Measurements from ENCODE around the gene PTER. TPM values are rescaled to one million over a fixed set of nuclear protein-coding genes. Genes with fewer than 3 reads are reported as not detected.
A peak's percentile ranks its signal among the peaks of the same experiment; 100 is the strongest.

Gene PTER
- total RNA-seq, 2 donors from 2014 or later = 8.3 to 9.0 TPM

- Mint-ChIP-seq H3K4me1 (peaks cover 8% of the 10 kb centered on the region), H3K36me3 (ENCODE audit: low read depth) (no peaks in the 10 kb centered on the region), H3K4me3 (no peak overlapping the region), H3K27me3 (ENCODE audit: insufficient read depth) (no peaks in the 10 kb centered on the region), H3K27ac (no peak overlapping the region), H3K9me3 (no peaks in the 10 kb centered on the region)
- 82 to 93% methylated on average over 1 of the region's 1 CpG for WGBS, 2 experiments (ENCODE audit: insufficient coverage in 1 of 2, insufficient read length in 1 of 2)
- Histone ChIP-seq H3K27ac (ENCODE audit: low read depth, low read length) (no peak overlapping the region), H3K27me3 (ENCODE audit: control insufficient read depth, insufficient read depth, low read length, poor library complexity, severe bottlenecking) (no peaks in the 10 kb centered on the region), H3K4me3 (ENCODE audit: low read length) (no peak overlapping the region), H3K36me3 (ENCODE audit: control insufficient read depth, insufficient read depth, low read length) (no peaks in the 10 kb centered on the region), H3K4me1 (ENCODE audit: control insufficient read depth, insufficient read depth, low read length) (no peaks in the 10 kb centered on the region), H3K9ac (ENCODE audit: extremely low read depth, low read length, poor library complexity, severe bottlenecking) (no peak overlapping the region), H3K9me3 (ENCODE audit: control insufficient read depth, low read length) (no peaks in the 10 kb centered on the region)
- TF ChIP-seq CTCF (conservative IDR thresholded peaks at IDR 0.05) = no peak
- no peak for DNase-seq
Measured at GRCh38 chr10:16417341-16417740, 19.5 kb upstream of the PTER start.

DNA sequence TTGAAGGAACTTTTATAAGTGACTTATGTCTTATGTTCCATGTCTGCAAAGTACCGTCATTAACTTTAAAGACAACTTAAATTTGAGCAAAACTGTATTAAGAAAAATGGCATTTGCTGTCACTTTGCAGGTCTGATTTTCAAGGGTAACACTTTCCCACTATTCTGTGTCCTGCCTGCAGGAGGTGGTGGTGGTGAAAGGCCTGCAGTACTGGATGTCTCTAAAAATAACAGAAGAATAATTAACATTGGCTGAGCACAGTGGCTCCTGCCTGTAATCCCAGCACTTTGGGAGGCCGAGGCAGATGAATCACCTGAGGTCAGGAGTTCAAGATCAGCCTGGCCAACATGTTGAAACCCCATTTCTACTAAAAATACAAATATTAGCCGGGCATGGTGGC, 13.2 kb upstream of the PTER start:
- Histone ChIP-seq H3K27ac (ENCODE audit: low read depth, low read length) (no peak overlapping the region), H3K4me3 (ENCODE audit: low read length) (no peak overlapping the region), H3K4me1 (ENCODE audit: control insufficient read depth, insufficient read depth, low read length) (no peaks in the 10 kb centered on the region), H3K36me3 (ENCODE audit: control insufficient read depth, insufficient read depth, low read length) (no peaks in the 10 kb centered on the region), H3K9me3 (ENCODE audit: control insufficient read depth, low read length) (no peaks in the 10 kb centered on the region), H3K27me3 (ENCODE audit: control insufficient read depth, insufficient read depth, low read length, poor library complexity, severe bottlenecking) (no peaks in the 10 kb centered on the region), H3K9ac (ENCODE audit: extremely low read depth, low read length, poor library complexity, severe bottlenecking) (no peak overlapping the region)
- H3K9me3 Mint-ChIP-seq = peaks cover 16% of the 10 kb centered on the region
- no peak for DNase-seq
- H3K27ac Mint-ChIP-seq = no peak overlapping the region
- TF ChIP-seq CTCF (conservative IDR thresholded peaks at IDR 0.05) = peak; percentile 33
- no peaks in the 10 kb centered on the region for H3K27me3 Mint-ChIP-seq (ENCODE audit: insufficient read depth)
- 85 to 96% methylated on average over 2 to 3 of the region's 3 CpGs for WGBS, 2 experiments (ENCODE audit: insufficient coverage in 1 of 2, insufficient read length in 1 of 2)
- H3K4me3 Mint-ChIP-seq = no peak overlapping the region
- H3K36me3 Mint-ChIP-seq (ENCODE audit: low read depth) = no peaks in the 10 kb centered on the region
- H3K4me1 Mint-ChIP-seq = no peaks in the 10 kb centered on the region

GRCh38 chr10:16425449-16425848, 11.4 kb upstream of the PTER start:
- no peak overlapping the region for H3K27ac Mint-ChIP-seq
- H3K9me3 ChIP-seq (ENCODE audit: control insufficient read depth, low read length) = no peaks in the 10 kb centered on the region
- H3K9ac ChIP-seq (ENCODE audit: extremely low read depth, low read length, poor library complexity, severe bottlenecking) = no peak overlapping the region
- no peaks in the 10 kb centered on the region for H3K4me1 Mint-ChIP-seq
- DNase-seq = no peak
- H3K36me3 Mint-ChIP-seq (ENCODE audit: low read depth) = no peaks in the 10 kb centered on the region
- no peaks in the 10 kb centered on the region for H3K4me1 ChIP-seq (ENCODE audit: control insufficient read depth, insufficient read depth, low read length)
- no peak overlapping the region for H3K4me3 ChIP-seq (ENCODE audit: low read length)
- no peak overlapping the region for H3K27ac ChIP-seq (ENCODE audit: low read depth, low read length)
- no peak for TF ChIP-seq CTCF (conservative IDR thresholded peaks at IDR 0.05)
- H3K9me3 Mint-ChIP-seq = peaks cover 16% of the 10 kb centered on the region
- H3K4me3 Mint-ChIP-seq = no peak overlapping the region
- H3K27me3 Mint-ChIP-seq (ENCODE audit: insufficient read depth) = no peaks in the 10 kb centered on the region
- H3K27me3 ChIP-seq (ENCODE audit: control insufficient read depth, insufficient read depth, low read length, poor library complexity, severe bottlenecking) = no peaks in the 10 kb centered on the region
- WGBS, 2 experiments (ENCODE audit: insufficient coverage in 1 of 2, insufficient read length in 1 of 2) = 90 to 91% methylated on average over 2 to 3 of the region's 3 CpGs
- no peaks in the 10 kb centered on the region for H3K36me3 ChIP-seq (ENCODE audit: control insufficient read depth, insufficient read depth, low read length)
